SK-N-MC (cell line): Measurements from ENCODE around the gene RHOXF2.

Source experiments
- EZH2 ChIP-seq: fragments of 200-600 bp; sonication (generic); IDR thresholded peaks from one replicate; pipeline ENCODE4 v1.6.1; 2017; ENCODE audit warnings: antibody characterized with exemption
- FOXP2 ChIP-seq: optimal IDR thresholded peaks from 2 replicates; pipeline ENCODE3; 2011; ENCODE audit warnings: mild to moderate bottlenecking, moderate library complexity; ENCODE audit not compliant: insufficient read depth; ENCODE audit errors: extremely low read length, control extremely low read depth
- POLR2AphosphoS5 ChIP-seq: IDR thresholded peaks from 2 replicates; pipeline ENCODE4 v1.6.1; 2012; ENCODE audit warnings: mild to moderate bottlenecking, low read depth, low read length, borderline replicate concordance

- TF ChIP-seq EZH2 (no peak), POLR2AphosphoS5 (no peak), FOXP2 (no peak)
Measured at GRCh38 chrX:120136128-120136527, 22.3 kb upstream of the RHOXF2 start.
